Activated CD4-positive, alpha-beta T cell treated with anti-CD3 and anti-CD28 coated beads, Interleukin-2, amount 50 U/mL, for 24 hours (primary cell): ENCODE measurements around the gene ERGIC1.

ENCODE experiments used
- DNase-seq, 2 donors: peaks; one replicate each; pipeline ENCODE4 v3.0.0-alpha.2; 2020; ENCODE audit warnings: low read depth in 1 of 2, low spot score in 1 of 2

ERGIC1 gene

GRCh38 chr5:172899436-172899835 lies 65.4 kb downstream of the ERGIC1 start:
- DNase-seq, result no peak

DNA sequence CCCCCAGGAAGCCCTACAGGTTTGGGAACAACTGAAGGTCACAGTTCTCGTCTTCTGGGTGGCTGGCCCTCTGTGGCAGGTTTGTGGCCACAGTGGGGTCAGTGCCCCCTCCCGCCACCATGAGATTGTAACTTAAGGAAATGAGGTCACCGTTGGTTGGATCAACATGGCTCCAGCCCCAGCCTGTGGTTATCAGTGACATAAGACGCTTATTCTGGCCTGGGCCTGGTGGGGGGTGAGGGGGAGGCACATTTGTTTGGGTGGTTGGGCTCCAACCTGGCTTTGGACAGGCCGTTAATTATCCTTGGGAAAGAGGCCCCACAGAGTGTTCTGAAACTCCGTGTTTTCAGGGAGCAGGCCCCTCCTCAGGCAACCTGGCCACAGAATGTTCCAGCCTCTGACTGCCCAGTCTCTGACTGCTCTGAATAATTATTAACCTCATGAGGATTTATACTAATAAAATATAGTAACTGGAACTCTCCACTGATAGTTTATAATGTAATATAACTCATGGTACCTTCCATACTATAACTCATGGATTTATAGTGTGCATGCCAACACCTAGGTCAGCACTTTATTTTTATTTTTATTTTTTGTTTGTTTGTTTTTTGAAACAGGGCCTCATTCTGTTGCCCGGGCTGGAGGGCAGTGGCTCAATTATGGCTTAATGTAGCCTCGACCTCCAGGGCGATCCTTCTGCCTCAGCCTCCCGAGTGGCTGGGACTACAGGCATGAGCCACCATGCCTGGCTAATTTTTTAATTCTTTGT lies 67.1 kb downstream of the ERGIC1 start:
- no peak for DNase-seq

DNA sequence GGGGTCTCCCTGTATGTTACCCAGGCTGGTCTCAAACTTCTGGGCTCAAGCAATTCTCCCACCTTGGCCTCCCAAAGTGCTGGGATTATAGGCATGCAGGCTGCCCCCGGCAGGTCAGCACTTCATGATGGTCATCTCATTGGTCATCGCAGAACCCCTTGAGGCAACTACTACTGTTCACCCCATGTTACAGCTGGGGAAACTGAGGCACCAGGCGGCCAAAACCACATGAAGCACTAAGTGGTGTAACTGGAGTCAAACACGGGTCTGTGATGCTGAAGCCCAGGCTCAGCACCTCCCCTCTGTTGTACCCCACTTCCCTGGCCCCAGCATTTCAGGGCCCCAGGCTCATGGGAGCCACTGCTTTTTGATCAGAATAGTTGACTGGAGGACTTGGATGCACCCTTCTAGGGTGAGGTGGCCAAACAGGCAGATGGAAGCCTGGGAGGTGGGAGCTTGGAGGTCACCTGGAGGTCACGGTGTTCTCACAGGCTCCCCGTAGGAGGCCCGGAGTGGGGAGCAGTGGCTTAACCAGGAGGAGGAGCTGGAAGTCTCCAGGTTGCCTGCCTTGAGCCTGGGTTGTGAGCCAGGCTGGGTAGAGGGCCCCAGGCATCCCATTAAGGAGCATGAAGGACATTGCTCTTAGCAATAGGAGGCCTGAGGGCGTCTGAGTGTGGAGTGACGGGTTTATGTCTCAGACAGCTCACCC lies 67.9 kb downstream of the ERGIC1 start:
- DNase-seq, result no peak

DNA sequence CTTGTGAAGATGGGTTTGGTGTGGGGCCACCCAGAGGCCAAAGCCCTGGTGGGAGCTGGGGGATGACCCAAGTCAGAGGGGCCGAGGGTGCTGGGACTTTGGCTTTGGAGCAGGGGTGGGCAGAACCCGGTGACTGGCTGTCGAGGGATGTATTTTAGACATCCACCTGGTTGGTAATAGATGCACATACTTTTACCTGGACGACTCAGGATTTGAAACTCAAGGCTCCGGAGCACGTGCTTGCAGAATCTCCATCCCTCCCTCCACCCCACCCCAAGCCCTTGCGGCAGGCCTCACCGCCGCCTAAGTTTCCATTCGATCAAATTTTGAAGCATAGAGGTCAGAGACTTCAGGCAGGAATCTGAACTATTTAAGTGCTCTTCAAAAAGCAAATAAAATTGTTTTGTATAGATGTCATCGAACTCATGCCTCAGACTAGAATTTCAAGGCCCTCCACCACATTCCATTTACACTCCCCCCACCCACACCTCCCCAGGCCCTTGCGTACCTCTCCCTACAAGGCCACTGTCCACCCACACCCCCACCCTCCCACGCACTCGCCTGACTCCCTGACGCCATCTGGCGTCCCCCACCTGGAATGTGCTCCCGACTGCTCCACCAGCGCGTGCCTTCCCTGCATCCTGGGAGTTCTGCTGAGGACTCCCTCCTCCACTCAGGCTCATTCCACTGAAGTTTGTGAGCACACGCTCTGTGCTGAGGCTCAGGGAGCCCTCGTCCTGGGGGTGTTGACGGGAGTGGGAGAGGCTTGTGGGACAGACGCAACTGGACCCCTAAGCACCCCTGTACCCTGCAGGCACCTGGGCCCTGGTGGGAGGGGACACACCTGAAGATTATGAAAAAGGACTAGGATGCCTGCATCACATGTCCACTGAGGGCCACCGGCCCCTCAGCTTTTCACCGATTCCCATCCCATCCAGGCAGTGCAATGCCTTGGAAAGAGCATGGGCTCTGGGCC lies 68.7 kb downstream of the ERGIC1 start:
- no peak for DNase-seq

DNA sequence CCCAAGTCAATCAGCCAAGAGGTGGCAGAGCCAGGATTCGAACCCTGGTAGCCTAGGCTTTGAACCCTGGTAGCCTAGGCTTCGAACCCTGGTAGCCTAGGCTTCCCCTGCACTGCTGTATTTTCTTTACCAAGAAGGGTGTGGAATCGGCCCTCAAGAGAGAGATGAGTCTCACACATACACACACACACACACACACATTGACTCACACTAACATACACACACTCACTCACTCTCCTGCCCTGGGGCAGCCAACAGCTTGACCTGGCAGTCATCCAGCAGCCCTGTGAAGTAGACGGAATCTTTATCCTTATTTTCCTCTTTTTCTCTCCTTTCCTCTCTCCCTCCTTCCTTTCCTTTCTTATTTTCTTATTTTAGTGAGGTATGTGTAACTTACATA lies 69.7 kb downstream of the ERGIC1 start:
- DNase-seq, result no peak

DNA sequence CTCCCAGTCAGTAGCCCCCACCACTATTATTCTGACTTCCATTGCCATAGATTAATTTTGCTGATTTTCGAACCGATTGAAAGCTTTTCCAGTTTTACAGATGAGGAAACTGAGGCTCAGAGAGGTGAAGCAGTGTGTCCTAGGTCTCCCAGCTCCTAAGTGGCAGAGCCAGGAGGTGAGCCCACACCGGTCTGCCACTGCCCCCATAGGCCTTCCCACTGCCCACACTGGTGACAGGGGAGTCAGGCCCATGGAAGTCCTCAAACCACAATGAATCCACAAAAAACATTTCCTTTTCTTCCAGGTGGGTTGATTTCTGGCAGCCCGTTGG lies 70.2 kb downstream of the ERGIC1 start:
- DNase-seq, result no peak

DNA sequence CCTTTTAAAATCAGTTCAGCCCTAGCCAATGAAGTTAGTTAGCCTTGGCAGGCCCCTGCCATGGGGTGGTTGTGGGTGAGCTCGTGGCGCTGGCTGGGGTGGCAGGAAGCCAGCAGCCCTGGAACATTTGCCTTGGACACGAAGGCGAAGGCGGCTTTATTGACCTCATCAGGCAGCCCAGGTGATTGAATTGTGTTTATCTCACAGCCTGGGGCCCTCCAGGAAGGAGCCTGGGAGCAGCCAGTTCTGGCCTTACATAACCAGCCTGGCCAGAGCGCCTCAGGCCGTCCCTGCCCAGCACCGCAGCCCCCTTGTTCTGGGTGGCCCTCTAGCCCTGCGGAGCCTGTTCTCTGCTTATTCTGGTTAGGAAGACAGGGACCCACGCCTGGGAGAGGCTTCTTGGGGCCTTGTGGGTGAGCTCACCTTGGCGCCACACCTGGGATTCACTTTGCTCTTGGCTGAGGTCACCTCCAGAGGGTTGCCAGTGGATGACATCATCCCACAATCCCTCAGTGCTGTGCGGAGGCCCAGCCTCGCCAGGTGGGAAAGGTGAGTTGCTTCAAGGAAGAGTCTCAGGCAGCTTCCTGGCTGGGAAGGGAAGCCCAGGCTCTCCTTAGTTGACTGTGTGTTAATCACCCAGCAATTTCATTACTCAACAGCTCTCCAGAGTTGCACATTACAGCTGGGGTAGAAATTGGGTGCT lies 70.7 kb downstream of the ERGIC1 start:
- no peak for DNase-seq

- no peak for DNase-seq
These were observed 71.5 kb downstream of the ERGIC1 start for GRCh38 chr5:172905346-172906140.

- DNase-seq, result no peak
These were observed 72.4 kb downstream of the ERGIC1 start for GRCh38 chr5:172906436-172906835.

DNA sequence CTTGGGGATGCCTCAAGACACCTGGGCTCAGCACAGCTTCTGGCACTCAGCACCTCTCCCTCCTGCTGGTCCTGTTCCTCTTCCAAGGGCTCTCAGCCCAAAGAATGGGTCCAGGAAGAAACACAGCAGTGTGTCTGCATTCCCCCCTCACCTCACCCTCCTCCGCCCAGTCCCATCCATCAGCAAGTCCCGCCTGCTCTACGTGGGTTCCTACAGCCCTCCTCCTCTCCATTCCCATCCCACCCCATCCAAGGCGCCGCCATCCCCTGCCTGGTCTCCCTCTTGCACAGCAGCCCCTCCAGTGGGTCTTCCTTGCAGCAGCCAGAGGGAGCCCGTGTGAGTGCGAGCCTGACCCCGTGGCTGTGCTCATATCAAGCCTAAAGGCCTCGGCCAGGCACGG lies 72.8 kb downstream of the ERGIC1 start:
- no peak for DNase-seq

- no peak for DNase-seq
These were observed 73.6 kb downstream of the ERGIC1 start for GRCh38 chr5:172907657-172908056.

- no peak for DNase-seq
These were observed 74.6 kb downstream of the ERGIC1 start for GRCh38 chr5:172908662-172909061.

GRCh38 chr5:172909931-172910502 lies 76.0 kb downstream of the ERGIC1 start:
- no peak for DNase-seq

DNA sequence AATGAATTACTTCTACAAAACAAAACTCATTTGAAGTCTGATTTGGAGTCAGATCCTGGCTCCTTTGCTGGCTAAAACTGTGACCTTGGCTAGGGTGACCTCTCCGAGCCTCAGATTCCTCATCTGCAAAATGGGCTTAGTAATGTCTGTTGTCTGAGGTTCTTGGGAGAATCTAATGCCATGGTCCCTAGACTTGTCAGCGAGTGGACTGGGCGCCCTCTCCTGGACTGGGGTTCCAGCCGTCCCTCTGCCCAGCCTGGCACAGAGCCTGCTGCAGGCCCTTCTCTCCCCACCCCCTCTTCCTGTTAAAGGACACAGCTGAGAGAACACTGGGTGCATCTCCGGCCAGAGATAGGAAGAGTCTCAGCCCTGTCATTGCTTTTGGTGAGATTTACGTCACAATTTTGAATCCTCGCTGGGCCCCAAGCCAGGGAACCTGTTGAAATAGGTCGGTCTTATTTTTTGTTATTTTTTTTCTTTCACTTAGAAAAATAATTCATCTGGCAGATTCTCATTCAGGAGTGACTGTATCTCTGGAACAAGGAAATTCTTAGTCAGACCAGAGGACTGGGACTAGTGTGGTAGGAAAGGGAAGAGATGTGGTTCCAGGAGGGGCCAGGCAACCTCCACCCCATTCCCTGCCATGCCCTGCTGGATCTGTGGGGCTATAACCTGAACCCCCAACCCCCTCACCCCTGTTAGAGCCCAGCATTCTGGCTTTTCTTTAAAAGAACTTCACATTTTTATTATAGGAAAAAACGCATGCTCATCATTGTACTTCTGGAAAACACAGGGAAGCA lies 77.0 kb downstream of the ERGIC1 start:
- DNase-seq, result no peak

DNA sequence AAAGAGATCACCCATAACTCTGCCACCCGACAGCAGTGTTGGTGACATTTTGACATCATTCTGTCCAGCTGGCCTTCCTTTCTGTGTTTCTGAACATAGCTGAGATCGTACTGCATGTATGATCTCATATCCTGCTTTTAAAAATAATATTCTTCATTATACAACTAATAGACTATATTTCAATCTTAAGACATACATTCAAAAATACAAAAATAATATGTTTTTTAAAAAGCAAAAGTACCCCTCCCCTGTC lies 77.5 kb downstream of the ERGIC1 start:
- DNase-seq, result no peak

DNA sequence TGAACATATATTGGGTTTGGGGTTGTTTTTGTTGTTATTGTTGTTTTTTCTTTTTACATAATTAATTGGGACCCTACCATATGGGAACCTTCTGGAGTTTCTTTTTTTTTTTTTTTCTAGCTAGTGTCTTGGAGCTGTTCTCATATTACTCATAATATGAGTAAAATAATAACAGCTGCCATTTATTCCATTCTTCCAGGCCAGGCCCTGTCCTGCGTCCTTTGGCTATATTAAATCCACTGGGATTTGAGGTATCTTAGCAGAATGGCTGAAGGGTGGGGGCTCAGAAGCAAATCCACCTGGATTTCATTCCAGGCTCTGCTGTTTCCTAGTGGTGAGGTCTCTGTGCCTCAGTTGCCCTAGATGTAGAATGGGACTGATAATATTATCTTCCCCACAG lies 77.9 kb downstream of the ERGIC1 start:
- DNase-seq, result no peak

DNA sequence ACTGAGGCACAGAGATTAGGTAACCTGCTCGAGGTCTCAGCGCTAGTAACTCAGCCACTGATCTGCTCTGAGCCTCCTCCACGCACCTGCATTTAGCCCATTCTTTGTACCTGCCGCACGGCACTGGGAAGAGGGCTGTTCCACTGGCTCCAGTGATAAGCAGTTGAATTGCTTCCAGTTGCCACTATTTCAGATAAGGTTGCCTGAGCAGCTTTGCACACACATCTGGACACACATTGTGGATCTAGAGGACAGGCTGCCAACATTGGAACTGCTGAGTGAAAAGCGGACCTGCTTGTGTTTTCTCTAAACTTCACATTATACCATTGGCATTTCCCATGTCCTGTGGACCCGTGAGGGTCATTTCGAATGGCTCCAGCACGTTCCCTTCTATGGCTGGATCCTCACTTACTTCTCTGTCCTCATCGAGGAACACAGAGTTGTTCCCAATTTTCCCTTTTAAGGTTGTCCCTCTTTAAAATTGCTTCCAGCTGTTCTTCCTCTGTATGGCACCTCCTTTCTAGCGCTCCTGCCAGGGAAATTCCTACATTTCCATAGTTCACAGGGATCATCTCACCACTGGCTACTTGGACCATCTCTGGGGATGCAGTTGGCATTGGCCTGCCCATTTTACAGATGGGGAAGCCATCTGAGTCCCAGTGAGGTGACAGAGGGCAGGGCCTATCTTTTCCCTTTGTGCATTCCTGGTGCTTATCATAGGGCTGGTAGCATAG lies 79.2 kb downstream of the ERGIC1 start:
- DNase-seq, result no peak

- no peak for DNase-seq
These were observed 81.5 kb downstream of the ERGIC1 start for GRCh38 chr5:172915514-172915913.
